ENCODE results near the gene PEX3.

The PEX3 gene

GRCh38 chr6:143501851-143502250 lies 51.2 kb downstream of the PEX3 start:
- peak; percentile 51 for TF ChIP-seq CTCF (IDR thresholded peaks at IDR 0.05)

GRCh38 chr6:143504369-143504768 lies 53.8 kb downstream of the PEX3 start:
- no peak for TF ChIP-seq CTCF (IDR thresholded peaks at IDR 0.05)

- no peak for TF ChIP-seq CTCF (IDR thresholded peaks at IDR 0.05)
Observed at GRCh38 chr6:143505111-143505510, 54.5 kb downstream of the PEX3 start.

GRCh38 chr6:143505537-143505936 lies 54.9 kb downstream of the PEX3 start:
- no peak for TF ChIP-seq CTCF (IDR thresholded peaks at IDR 0.05)

- no peak for TF ChIP-seq CTCF (IDR thresholded peaks at IDR 0.05)
Observed at GRCh38 chr6:143506199-143506598, 55.6 kb downstream of the PEX3 start.

GRCh38 chr6:143506620-143507019 lies 56.0 kb downstream of the PEX3 start:
- TF ChIP-seq CTCF (IDR thresholded peaks at IDR 0.05) = no peak

GRCh38 chr6:143507358-143508145 lies 56.9 kb downstream of the PEX3 start:
- no peak for TF ChIP-seq CTCF (IDR thresholded peaks at IDR 0.05)

Data from LNCAP (cell line).